Dermis blood vessel endothelial cell (primary cell): ENCODE results near the gene AKT3. TPM values are rescaled to one million over a fixed set of nuclear protein-coding genes. Genes with fewer than 3 reads are reported as not detected.
A peak's percentile ranks its signal among the peaks of the same experiment; 100 is the strongest.

Experiments
- DNase-seq: peaks from one replicate; pipeline ENCODE4 v3.0.0; 2010
- total RNA-seq: library from RNA; depleted of rRNA; stranded (reverse); fragments of >200 nt; gene quantifications from 2 replicates; pipeline ENCODE4 v1.2.3, GENCODE V29; 2014

Gene AKT3
- total RNA-seq, 1 donor from 2014 or later: 86.4 TPM

DNA sequence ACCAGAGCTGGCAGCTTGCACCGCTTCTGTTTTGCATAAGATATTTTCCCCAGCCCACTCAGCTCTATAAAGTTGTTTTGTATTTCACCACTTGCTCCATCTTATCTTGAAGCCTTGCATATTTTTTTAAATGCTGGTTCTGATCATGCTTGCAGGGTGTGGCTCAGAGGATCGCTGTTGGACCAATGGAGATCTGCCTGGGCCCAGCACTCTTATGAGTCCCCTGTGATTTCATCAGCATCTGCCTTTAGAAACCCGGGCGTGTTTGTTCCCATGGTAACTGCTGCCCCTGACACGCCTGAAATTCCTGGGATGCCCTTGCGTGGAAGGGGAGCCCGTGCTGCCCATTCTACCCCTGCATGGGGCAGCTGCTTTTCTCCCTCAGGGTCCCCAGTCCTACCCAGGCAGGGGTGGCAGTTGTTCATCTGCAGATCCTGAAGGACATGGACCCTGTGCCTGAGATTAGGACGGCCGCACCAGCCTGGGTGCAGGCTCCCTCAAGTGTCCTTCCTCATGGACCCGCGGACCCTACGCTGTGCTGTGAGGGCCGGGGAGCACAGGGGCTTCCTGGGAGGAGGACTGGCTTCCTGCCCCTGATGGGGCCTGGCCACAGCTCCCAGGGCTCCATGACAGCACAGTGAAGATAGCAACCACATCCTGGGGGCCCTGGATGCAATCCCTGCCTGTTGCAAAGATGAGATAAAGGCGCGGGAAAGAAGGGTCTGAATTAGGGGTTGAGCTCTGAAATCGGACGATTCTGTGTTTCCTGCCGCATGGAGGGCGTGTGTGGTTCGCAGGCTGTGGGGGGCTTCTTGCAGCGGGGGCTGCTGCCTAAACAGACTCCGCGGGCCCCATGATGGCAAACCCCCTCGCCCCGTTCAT, 367.7 kb downstream of the AKT3 start:
- no peak for DNase-seq

DNA sequence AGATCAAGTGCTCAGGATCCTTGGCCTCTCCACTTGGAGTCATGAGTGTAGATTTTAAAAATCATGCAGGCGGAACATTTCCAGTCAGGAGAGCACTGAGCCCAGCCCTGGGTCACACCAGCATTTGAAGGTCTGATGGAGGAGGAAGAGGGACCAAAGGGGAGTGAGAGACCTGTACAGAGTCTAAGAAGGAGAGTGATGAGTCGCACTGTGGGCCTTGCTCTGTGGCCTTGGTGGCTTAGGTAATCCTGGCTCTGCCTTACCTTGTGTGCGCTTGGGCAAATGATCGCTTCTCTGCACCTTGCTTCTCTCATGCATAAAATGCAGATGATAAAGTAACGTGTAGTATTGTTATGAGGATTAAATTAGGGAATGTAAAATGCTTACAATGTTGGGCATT, 368.9 kb downstream of the AKT3 start:
- DNase-seq: no peak

DNA sequence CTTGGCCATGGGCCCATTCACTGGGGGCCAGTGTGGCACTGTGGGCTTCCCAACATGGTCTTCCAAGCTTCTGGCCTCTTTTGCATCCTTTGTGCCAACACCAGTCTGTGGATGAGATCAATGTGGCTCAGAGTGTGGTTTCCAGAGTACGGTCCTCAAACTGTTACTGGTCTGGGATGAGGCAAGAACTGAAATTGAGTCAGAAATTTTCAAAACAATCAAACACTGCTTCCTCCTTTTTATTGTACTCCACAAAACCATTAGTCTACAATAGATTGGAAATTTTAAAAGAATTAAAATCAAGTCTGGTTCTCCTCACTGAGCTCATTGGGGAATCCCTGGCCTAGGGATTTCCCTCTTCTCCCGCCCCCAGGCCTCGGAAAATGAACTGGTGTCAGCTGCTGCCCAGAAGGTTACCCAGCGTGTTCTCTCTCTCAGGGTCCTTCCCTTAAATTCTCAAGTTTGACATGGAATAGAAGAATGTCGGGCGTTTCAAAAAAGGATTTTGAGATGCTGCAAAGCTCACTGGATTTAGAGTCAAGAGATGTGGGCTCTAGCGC, 372.2 kb downstream of the AKT3 start:
- no peak for DNase-seq

DNA sequence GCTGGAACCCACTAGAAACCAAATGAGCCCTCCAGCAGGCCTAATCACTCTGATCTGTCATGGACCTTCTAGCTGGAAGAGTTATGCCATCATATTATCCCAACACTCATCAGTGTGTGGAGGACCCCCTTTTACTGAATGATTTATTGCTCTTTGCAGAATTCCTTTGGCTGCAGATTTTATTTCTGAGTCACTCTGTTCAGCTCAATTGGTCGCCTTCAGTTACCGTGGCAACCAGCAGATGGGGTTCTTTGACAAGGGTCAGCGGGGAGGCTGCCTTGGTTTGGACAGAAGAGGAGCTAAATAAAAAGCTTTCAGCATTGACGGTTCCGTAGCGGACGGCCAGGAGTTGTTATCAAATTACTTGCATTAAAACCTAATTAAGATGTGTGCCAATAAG, 374.1 kb downstream of the AKT3 start:
- DNase-seq: no peak

DNA sequence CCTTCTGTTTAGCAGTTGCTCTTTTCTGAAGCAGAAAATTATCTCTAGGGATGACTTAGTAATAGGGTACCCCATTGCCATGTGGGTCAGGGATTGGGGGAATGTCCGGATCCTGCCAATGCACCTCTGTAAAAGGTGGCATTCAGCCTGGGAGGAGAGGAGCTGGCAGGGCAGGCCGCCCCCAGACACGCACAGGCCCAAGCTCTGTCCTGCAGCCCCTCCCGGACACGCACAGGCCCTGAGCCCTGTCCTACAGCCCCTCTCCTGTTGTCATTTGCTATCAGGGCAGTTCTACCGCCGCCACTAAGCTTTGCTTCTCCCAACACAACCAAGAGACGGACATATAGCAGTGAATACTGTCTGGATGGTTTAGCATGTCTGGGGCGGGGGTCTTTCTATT, 375.1 kb downstream of the AKT3 start:
- DNase-seq: no peak

DNA sequence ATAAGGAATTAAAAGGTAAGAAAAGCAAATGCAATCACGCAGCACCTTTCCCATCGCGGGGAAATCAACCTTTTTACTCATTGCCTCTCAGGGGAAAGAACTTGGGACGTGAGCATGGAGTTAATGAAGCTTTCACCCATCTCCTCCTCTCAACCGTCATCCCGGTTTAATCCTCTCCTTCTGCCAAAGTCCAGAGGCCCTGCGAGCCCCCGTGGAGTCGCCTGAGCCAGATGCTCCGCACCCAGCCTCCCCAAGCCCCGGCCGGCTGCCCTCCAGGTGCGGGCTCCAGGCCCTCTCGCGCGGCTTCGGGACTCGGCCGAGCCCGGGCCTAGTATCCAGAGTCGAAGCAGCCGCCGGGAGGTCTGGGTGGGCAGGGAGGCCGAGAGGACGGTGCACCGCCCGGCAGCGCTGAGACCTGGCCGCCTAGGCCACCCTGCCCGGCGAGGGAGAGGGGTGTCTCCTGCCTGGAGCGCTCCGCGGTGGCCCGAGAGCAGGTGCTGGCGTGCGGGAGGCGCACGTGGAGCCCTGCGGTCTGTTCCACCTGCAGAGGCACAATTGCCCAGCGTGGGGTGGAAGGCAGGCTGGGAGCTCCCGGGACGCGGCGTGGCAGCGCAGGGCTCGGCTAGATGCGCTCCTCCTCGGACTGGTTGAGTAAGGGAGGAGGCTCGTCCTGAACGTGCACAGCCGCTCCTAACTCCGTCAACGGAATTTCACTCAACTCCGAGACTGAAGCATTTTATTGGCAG, 375.7 kb downstream of the AKT3 start:
- no peak for DNase-seq

DNA sequence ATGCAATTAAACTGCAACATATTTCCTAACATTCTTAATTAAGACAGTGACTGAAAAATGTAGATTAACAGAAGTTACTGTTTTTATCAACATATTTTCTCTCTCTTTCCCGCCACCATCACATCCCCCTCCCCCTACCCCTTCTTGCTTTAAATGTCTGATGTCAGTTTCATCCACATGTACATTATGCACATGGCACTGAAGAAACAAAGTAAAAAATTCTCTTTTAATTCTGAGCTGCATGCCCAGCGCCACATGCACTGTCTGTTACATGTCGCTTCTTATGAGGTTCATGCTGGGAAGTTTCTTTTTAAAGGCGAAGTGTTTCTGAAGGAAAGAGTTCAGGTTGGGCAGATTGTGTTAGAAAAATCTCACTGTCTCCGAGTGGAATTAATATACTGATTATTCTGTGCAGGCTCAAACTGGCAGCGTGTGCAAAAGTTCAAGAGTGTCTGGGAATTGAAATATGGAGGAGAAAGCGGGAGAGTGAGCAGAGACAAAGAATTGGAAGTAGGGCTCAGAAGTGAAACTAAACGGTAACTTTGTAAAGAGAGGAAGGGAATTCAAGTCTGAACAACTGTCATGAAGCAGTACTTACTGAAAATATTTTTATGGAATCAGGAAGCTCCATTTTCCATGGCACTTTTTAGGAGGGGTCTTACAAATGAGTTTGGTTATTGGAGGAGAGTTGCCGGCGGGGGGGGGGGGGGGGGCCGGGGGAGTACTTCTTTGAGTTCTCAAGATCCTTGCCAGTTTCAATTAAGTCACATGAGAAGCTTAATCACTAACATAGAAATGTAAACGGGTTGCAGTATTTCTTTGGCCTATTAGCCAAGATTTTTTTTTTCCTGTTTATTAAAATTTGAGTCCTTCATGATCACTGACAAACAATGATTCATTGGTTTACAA, 376.6 kb downstream of the AKT3 start:
- peak; percentile 35 for DNase-seq

DNA sequence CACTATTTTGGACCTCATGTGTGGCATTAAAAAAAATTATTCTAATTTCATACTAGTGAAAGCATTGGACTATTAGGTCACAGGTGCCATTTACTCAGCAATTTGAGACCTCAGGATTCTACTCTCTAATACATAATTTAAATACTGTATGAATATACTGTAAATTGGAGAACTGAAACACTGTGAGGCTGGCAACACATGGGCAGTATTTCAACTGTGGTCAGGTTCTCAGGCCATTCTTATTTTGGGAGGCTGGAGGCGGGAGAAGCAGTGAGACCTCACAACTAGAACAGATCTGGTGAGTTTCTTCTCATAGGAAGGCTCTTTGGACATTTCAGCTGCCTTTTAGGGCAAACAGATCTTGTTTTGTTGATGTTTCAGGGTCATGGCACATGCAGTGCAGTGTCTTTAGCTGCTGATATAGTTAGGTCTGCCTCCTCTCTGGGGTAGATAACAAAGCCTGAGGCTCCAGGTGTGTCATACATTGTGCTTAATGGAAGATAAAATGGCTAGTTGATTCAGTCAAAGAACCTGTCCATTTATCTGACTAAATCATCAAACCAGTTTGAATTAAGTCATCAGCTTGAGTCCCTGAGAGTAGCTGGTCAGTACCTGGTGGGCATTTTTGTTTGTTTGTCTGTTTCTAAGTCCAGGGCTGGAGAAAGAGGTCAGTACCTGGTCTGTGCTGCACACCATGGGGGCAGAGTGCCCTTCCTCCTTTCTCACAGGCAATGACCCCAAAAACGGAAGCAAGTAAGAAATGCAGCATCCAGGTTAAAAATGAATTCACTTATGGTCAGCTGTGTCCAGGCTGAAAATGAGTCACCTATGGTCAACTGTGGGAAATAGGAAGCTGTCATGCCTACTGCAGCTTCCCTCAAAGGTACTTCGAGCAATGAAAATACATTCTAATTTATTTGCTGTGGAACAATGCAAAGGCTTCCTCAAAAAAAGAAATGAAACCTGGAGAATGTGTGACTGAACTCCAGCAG, 378.0 kb downstream of the AKT3 start:
- peak; percentile 81 for DNase-seq

DNA sequence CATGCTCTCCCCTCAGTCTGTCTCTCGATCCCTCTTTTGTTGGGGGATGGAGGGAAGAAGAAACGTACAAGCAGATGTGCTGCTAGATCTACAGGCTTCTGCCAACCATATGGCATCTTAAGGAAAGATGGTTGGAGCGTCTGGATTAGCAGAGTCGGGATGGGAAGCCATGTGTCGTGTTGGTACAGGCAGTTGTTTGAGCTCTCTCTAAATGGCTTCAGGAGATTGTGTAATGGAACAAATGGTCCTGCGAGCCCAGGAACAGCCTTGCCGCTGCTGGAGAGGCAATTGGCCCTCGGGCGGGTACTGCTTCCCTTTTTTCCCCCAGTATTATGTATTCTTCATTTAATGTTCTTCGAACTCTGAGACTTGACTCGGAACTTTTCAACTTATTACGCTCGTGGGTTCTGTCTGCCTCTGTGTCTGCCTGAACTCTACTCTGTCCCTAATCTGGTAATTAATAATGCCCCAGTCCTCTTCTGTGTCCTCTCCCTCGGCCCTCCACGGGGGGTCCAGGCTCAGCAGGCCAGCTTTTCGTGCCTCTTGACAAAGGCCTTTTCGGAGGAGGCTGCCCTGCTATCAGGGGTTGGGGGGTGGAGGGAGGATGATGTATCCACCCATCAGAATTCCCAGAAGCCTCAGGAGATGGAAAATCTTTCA, 378.9 kb downstream of the AKT3 start:
- no peak for DNase-seq

DNA sequence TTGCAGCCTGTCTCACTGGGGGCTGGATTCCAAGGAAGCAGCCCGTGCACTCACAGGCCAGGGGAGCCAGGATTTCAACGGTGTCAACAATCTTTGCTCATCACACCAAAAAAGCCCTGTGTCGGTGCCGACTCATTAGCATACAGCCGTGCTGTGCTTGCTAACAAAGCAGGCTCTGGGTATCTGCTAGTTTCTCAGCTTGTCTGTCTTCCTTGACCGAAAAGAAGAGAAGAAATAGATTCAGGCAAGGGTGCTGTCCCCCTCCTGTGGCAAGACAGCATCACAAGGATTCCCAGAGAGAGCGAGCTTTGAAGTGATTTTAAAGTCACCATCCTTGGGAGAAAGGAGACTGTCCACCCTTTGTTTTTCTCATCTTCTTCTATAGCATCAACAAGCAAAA, 379.5 kb downstream of the AKT3 start:
- no peak for DNase-seq

DNA sequence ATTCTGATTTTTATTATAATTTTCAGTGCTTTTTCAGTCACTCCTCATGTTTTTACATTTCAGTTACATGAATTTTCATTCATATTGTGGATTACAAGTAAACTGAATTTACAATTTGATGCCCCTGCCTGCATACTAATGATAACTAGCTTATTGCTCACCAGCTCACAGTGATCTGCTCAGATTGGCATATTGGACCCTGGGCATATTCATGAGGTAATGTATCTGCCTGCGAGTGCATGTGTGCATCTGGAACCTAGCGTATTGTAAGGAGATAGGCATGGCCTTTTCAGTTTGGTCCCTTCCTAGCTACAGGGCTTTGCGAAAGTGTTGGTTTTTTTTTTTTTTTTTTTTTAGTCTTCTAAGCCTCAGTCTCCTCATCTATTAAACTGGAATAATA, 380.5 kb downstream of the AKT3 start:
- no peak for DNase-seq

DNA sequence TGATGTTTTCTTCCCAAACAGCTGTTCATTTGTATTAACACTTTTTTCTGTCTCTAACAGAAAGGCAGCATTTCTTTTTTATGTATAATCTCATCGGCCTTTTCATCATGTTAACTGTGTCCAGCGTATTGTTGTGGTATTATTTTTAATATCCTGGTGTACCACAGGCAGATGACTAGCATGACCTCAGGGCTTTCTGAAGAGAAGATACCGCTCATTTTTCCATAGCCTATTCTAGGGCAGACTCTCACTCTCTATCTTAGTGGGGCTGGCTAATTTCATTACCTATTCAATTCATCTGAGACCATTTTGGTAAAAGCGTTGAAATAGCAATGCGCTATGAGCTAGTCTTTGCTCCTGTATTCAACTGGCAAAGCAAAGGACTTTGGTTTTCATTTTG, 384.3 kb downstream of the AKT3 start:
- no peak for DNase-seq

DNA sequence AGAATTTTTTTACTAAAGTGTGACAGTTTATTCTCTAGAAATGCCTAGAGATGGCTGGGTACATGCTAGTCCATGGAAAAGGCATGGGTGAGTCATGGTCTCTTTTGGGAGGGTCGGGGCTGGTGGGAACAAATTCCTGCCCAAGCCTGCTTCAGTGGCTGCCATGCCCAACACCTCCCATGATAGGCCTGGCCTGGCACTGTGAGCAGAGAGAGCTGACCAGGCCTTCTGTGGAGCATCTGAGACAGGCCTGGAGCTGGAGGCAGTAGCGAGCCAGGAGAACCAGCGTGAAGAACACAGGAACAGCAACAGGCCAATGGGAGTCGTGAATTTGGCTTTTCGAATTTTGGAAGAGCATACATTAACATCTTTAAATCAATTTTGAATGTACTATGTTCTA, 385.0 kb downstream of the AKT3 start:
- DNase-seq: no peak

DNA sequence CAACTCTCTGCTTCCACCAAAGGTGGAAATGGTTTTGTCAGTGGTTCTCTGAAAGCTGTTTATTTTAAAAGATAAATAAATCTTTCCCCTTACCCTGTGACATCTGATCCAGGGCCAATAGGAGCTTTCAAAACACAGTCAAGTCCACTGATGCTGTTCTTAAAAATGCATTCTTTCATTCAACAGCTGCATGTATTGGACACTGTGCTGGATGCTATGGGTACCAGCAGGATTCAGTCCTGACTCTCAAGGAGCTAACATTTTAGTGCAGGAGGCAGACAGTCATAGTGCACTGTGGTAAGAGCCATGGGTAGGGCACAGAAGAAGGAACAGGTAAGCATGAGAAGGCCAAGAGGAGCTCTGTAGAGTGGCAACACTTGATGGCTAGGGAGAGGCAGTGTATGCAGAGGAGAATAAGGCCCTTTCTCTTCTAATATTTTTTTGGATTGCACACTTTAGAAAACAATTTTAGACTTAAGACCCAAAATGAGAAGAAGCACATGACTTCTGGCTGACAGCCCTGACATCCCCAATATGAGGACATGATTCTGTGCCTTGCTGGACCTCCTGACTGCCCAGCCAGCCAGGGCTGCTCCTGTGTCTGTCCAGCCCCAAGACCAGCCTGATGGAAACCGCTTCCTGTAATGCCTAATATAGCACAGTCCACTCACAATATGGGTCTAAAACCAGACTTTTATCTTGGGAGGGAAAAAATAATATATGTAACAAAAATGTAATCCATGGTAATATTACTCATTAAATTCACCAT, 386.9 kb downstream of the AKT3 start:
- DNase-seq: no peak

DNA sequence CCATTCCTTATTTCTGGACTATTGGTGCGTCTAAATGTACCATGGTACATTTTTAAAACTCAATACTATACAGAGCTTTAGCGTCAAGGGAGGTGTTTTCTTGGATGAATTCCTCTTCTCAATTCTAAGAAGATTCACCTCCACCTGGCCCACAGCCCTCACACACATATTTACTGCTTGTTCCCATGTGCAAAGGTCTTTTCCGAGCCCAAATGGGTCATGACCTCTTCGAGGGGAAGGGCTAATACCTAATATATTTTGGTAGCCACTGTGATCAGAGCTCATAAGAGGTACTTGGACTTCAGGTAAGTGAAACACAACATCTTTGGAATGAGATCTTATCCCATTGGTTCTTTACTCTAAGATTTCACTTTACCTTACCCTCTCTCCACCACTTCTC, 388.3 kb downstream of the AKT3 start:
- no peak for DNase-seq

DNA sequence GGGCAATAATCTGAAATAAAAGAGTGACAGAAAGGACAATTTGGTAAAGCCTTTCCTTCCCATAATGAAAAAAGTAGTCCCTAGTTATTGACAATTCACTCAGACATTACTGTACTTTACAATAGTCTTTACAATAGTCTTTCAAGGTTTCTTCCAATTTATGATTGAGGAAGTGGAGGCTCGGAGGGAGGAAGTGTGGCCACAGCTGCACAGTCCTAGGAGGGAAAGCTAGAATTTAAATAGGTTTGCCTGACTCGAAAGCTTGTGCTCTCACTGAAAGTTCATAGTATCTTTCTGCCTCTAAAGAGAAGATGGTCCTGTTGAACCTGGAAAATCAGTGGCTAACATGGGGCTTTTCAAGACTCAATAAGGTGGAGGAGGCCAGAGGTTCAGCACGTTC, 391.0 kb downstream of the AKT3 start:
- peak; percentile 51 for DNase-seq

DNA sequence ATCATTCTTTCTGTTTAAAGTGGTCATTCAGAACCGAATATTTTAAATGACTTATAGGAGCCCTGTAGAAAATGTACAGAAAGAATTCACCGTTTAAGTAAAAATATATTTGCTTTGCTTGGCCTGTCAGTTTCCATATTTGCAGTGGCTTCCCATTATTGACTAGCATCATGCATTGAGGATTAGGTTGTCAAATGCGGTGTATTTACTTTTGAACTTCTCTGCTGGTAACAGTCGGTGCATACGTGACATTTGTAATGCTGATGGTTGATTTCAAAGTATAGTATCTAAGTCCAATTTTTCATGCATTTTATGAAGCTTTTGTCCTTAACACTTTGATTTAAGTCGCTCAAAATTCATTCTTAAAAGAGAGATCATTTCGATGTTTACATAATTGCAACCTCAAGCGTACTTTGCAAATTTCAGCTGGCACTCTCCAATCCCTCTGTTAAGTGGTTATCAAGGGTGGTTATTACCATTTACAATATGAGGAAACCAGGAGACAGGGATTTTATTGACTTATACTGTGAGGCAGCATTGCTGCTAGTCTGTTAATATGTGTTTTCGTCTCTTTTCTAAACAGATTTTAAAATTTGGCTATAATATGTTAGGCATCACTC, 392.6 kb downstream of the AKT3 start:
- DNase-seq: no peak

DNA sequence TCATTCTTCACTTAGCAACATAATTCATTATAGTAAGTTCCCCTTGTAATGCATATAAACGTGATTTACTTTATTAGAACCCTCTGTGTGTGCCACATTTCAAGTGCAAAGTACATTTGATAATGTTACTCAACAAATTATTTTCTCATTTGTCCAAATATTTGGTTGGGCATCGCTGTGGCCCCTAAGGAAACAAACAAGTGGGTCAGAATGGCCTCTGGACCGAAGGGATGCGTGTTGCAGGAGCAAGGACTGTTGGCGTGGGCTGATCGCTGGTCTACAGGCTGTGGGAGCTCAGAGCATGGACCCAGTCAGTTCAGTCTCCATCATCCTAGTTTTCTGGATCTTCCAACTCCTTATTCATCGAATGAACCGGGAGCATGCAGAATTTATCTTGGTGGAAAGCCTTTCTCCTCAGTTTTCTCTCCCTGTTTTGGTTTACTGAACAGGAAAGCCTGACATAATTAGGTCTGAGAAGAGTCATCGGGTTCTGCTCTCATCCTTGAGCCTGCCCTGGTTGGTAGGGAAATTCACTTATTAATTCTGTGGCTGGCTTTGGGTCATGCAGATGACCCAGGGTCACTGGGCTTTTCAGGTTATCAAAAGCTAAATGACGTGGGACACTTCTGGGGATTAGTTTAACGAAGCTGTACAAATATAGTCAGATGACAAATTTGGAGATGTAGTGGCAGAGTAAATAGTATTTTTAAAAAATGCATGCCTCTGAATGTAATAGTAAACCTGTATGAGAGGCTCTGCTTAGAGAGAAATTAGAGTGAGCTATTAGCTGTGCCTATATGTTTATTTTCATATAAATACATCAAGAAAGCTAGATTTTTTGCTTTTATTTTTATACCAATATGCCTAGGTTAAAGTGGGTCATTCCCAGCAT, 394.0 kb downstream of the AKT3 start:
- DNase-seq: no peak
